BLaER1 (cell line): ENCODE data around the gene THAP10.
"Not testable (repeated sequence)": the region's sequence is repeated elsewhere in the genome, so short reads cannot be mapped to it uniquely, and the experiment has no call there.

Experiments
- H3K27ac ChIP-seq: shearing (Covaris generic); formaldehyde crosslinking; 2 replicates; pipeline ENCODE4 v1.8.1; 2022
- H3K27me3 ChIP-seq: shearing (Covaris generic); formaldehyde crosslinking; 2 replicates; pipeline ENCODE4 v1.8.1; 2022
- H3K36me3 ChIP-seq: shearing (Covaris generic); formaldehyde crosslinking; 2 replicates; pipeline ENCODE4 v1.8.1; 2022
- H3K4me1 ChIP-seq: shearing (Covaris generic); formaldehyde crosslinking; 2 replicates; pipeline ENCODE4 v1.8.1; 2022
- H3K4me2 ChIP-seq: shearing (Covaris generic); formaldehyde crosslinking; 2 replicates; pipeline ENCODE4 v1.8.1; 2022
- H3K4me3 ChIP-seq: shearing (Covaris generic); formaldehyde crosslinking; 2 replicates; pipeline ENCODE4 v1.8.1; 2022
- H3K9ac ChIP-seq: shearing (Covaris generic); formaldehyde crosslinking; 2 replicates; pipeline ENCODE4 v1.8.1; 2022
- H3K9me3 ChIP-seq: shearing (Covaris generic); formaldehyde crosslinking; 2 replicates; pipeline ENCODE4 v1.8.1; 2022
- H4K20me1 ChIP-seq: shearing (Covaris generic); formaldehyde crosslinking; 2 replicates; pipeline ENCODE4 v1.8.1; 2022
- Cebpa-rat ChIP-seq: shearing (Covaris generic); IDR thresholded peaks from 2 replicates; pipeline ENCODE4 v1.8.1; 2022

The THAP10 gene

GRCh38 chr15:70892002-70892911 lies at the start of gene THAP10, which contains the start of gene LRRC49:
THAP10 (minus strand) TSS chr15:70892433; CDS start chr15:70892272, 161 bp downstream.
LRRC49 (plus strand) TSS chr15:70892826; CDS start chr15:70892895, 69 bp downstream.
- H3K27ac ChIP-seq: no peak within 1 kb of the TSS

GRCh38 chr15:70936326-70936725 lies 44.1 kb upstream of the THAP10 start:
- H3K9me3 ChIP-seq: no peaks in the 10 kb centered on the region
- no peak overlapping the region for H3K4me3 ChIP-seq
- no peaks in the 10 kb centered on the region for H3K27me3 ChIP-seq
- H4K20me1 ChIP-seq: no peaks in the 10 kb centered on the region
- no peak overlapping the region for H3K27ac ChIP-seq
- peaks cover 7% of the 10 kb centered on the region for H3K4me1 ChIP-seq
- no peak overlapping the region for H3K4me2 ChIP-seq
- TF ChIP-seq Cebpa-rat: no peak
- H3K36me3 ChIP-seq: no peaks in the 10 kb centered on the region
- H3K9ac ChIP-seq: no peak overlapping the region

More at GRCh38 chr15:70892002-70892911, at the start of gene THAP10, which contains the start of gene LRRC49:
- TF ChIP-seq Cebpa-rat: no peak
- Histone ChIP-seq H3K4me2 (no peak within 1 kb of the TSS), H3K27me3 (no peaks in the 10 kb centered on the region), H3K9me3 (peaks cover 13% of the 10 kb centered on the region), H3K9ac (no peak within 1 kb of the TSS), H3K36me3 (no peaks in the 10 kb centered on the region), H4K20me1 (no peaks in the 10 kb centered on the region), H3K4me1 (no peaks in the 10 kb centered on the region), H3K4me3 (no peak within 1 kb of the TSS)

- Histone ChIP-seq H3K27ac (no peak overlapping the region), H3K9ac (no peak overlapping the region), H3K36me3 (no peaks in the 10 kb centered on the region), H3K4me1 (peaks cover 7% of the 10 kb centered on the region), H3K4me3 (no peak overlapping the region), H3K9me3 (no peaks in the 10 kb centered on the region), H3K27me3 (no peaks in the 10 kb centered on the region), H4K20me1 (no peaks in the 10 kb centered on the region), H3K4me2 (no peak overlapping the region)
- TF ChIP-seq Cebpa-rat: no peak
Measured at GRCh38 chr15:70935631-70936030, 43.4 kb upstream of the THAP10 start.

GRCh38 chr15:70933411-70933810 lies 41.2 kb upstream of the THAP10 start:
- H4K20me1 ChIP-seq: no peaks in the 10 kb centered on the region
- no peaks in the 10 kb centered on the region for H3K9me3 ChIP-seq
- H3K36me3 ChIP-seq: no peaks in the 10 kb centered on the region
- peaks cover 7% of the 10 kb centered on the region for H3K4me1 ChIP-seq
- no peak overlapping the region for H3K4me2 ChIP-seq
- TF ChIP-seq Cebpa-rat: no peak
- no peak overlapping the region for H3K27ac ChIP-seq
- no peaks in the 10 kb centered on the region for H3K27me3 ChIP-seq
- no peak overlapping the region for H3K9ac ChIP-seq
- H3K4me3 ChIP-seq: no peak overlapping the region

GRCh38 chr15:70932397-70932796 lies 40.2 kb upstream of the THAP10 start:
- no peaks in the 10 kb centered on the region for H3K36me3 ChIP-seq
- no peak overlapping the region for H3K27ac ChIP-seq
- H3K4me1 ChIP-seq: peaks cover 7% of the 10 kb centered on the region
- no peak overlapping the region for H3K4me3 ChIP-seq
- H3K9me3 ChIP-seq: no peaks in the 10 kb centered on the region
- TF ChIP-seq Cebpa-rat: no peak
- H3K4me2 ChIP-seq: 0 out of 2 replicates have a peak overlapping the region, but pooled peaks have one; percentile 7
- no peaks in the 10 kb centered on the region for H3K27me3 ChIP-seq
- no peak overlapping the region for H3K9ac ChIP-seq
- no peaks in the 10 kb centered on the region for H4K20me1 ChIP-seq

GRCh38 chr15:70931821-70932220 lies 39.6 kb upstream of the THAP10 start:
- no peak for TF ChIP-seq Cebpa-rat
- no peak overlapping the region for H3K4me2 ChIP-seq
- no peaks in the 10 kb centered on the region for H4K20me1 ChIP-seq
- no peaks in the 10 kb centered on the region for H3K9me3 ChIP-seq
- H3K36me3 ChIP-seq: no peaks in the 10 kb centered on the region
- peaks cover 7% of the 10 kb centered on the region for H3K4me1 ChIP-seq
- H3K4me3 ChIP-seq: no peak overlapping the region
- H3K9ac ChIP-seq: no peak overlapping the region
- no peaks in the 10 kb centered on the region for H3K27me3 ChIP-seq
- H3K27ac ChIP-seq: no peak overlapping the region

GRCh38 chr15:70926914-70927313 lies 34.7 kb upstream of the THAP10 start:
- H3K4me1 ChIP-seq, H3K4me3 ChIP-seq, H4K20me1 ChIP-seq, H3K27ac ChIP-seq, H3K9me3 ChIP-seq, H3K9ac ChIP-seq, H3K36me3 ChIP-seq, H3K4me2 ChIP-seq, H3K27me3 ChIP-seq: not testable (repeated sequence)

- H3K4me2 ChIP-seq: no peak overlapping the region
- H4K20me1 ChIP-seq: no peaks in the 10 kb centered on the region
- no peak overlapping the region for H3K9ac ChIP-seq
- no peaks in the 10 kb centered on the region for H3K9me3 ChIP-seq
- H3K4me3 ChIP-seq: no peak overlapping the region
- H3K27me3 ChIP-seq: no peaks in the 10 kb centered on the region
- no peak overlapping the region for H3K27ac ChIP-seq
- no peaks in the 10 kb centered on the region for H3K36me3 ChIP-seq
- no peak for TF ChIP-seq Cebpa-rat
- H3K4me1 ChIP-seq: no peaks in the 10 kb centered on the region
Measured at GRCh38 chr15:70923311-70924080, 31.3 kb upstream of the THAP10 start.

GRCh38 chr15:70922119-70922518 lies 29.9 kb upstream of the THAP10 start:
- TF ChIP-seq Cebpa-rat: no peak
- peaks cover 11% of the 10 kb centered on the region for H3K9me3 ChIP-seq
- H4K20me1 ChIP-seq: no peaks in the 10 kb centered on the region
- H3K9ac ChIP-seq: no peak overlapping the region
- H3K36me3 ChIP-seq: no peaks in the 10 kb centered on the region
- no peaks in the 10 kb centered on the region for H3K27me3 ChIP-seq
- no peak overlapping the region for H3K4me2 ChIP-seq
- H3K4me3 ChIP-seq: no peak overlapping the region
- no peak overlapping the region for H3K27ac ChIP-seq
- no peaks in the 10 kb centered on the region for H3K4me1 ChIP-seq
